CD4-positive, alpha-beta T cell treated with Interleukin-6 for 4 hours (primary cell): ENCODE results near the gene SP140L.
A peak's percentile ranks its signal among the peaks of the same experiment; 100 is the strongest.
"Not testable (repeated sequence)": the region's sequence is repeated elsewhere in the genome, so short reads cannot be mapped to it uniquely, and the experiment has no call there.

ENCODE experiments used
- DNase-seq: peaks from one replicate; pipeline ENCODE4 v3.0.0-alpha.2; 2020; ENCODE audit warnings: mixed read lengths

The SP140L gene

DNA sequence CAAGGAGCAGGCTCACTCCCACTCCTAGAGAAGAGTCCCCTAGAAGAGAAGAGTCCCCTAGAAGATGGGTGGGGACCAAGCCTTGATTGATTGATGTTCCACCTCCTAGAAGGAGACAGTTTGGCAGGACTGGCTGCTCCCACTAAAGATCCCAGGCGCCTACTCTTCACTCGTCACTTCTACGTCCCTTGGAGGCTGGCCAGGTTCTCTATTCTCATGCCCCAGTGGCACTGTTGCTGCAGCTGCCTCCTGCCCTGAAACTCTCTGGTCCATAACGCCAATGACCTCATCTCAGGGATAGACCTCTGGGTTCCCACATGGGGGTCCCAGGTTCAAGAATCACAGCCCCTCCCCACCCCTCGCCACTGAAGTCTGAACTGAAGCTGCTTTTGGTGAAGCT is 2.5 kb upstream of the SP140L start:
- DNase-seq: no peak

- DNase-seq: no peak
Observed at GRCh38 chr2:230325316-230326243, 1.4 kb upstream of the SP140L start.

GRCh38 chr2:230327418-230328154 is 593 bp downstream of the SP140L start:
- DNase-seq: peak; percentile 23

- no peak for DNase-seq
Observed at GRCh38 chr2:230328155-230328458, 1.1 kb downstream of the SP140L start.

DNA sequence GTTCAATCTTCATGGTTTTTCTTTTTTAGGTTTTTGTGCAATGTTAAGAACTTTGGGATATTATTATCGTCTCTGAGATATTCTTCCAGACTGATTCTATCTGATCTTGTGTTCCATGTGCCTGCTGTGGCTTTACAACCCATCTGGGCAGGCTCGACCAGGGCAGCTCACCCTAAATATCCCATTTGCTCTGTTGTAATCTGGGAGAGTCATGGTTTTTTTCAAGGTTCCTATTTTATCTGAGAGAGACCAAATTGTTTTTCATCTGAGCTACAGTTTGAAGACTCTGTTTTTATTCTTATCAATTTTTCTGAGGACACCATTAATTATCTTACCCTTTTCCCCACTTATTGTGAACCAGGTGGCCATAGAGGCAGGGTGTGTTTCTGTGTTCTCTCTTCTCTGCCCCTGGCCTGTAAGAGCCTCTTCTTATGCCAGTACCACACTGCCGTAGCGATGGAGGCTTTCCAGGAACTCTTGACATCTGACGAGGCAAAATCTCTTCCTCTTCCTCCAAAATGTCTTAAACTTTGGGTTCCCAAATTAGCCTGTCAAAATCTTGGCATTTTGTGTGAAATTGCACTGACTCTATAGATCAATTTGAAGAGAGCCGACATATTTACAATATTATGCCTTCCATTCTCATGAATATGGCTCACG is 3.1 kb downstream of the SP140L start:
- no peak for DNase-seq

DNA sequence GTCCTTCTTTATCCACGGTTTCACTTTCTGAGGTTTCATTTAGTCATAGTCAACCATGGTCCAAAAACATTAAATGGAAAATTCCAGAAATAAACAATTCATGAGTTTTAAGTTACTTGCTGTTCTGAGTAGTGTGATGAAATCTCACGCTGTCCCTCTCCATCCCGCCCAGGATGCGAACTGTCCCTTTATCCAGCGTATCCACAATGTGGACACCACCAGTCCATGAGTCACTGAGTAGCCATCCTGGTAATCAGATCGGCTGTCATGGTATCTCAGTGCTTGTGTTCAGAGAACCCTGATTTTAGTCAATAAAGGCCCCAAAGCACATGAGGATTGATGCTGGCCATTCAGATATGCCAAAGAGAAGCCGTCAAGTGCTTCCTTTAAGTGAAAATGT is 3.7 kb downstream of the SP140L start:
- no peak for DNase-seq

GRCh38 chr2:230335461-230335863 is 8.5 kb downstream of the SP140L start:
- no peak for DNase-seq

DNA sequence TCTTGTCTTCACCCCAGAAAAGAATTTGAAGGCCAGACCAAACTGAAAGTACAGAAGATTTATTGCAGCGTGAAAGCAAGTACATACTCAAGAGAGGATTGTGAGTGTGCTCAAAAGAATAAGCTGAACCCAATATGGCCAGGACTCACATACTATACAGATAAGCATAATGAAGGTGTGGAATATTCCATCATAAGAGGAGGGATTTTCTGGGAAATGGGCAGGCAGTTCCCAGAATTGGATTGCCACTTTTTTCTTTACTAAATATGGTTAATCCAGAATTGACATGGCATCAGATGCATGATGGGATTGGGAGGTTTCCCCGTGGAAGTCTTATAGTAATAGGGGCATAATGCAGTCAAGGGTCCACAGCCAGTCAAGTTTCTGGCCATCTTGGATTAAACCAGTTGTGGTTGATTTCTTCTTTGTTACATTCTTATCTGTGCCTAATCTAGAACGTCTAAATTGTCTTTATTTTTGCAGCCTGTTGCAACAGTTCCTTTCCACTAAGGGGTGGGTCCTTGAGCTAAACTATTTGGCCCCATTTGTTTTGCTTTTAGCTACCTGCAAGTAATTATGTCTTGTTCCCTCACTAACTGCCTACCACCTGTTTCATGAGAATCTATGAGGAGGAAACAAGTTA is 9.0 kb downstream of the SP140L start:
- no peak for DNase-seq

- DNase-seq: not testable (repeated sequence)
Observed at GRCh38 chr2:230341936-230342528, 15.0 kb downstream of the SP140L start.

DNA sequence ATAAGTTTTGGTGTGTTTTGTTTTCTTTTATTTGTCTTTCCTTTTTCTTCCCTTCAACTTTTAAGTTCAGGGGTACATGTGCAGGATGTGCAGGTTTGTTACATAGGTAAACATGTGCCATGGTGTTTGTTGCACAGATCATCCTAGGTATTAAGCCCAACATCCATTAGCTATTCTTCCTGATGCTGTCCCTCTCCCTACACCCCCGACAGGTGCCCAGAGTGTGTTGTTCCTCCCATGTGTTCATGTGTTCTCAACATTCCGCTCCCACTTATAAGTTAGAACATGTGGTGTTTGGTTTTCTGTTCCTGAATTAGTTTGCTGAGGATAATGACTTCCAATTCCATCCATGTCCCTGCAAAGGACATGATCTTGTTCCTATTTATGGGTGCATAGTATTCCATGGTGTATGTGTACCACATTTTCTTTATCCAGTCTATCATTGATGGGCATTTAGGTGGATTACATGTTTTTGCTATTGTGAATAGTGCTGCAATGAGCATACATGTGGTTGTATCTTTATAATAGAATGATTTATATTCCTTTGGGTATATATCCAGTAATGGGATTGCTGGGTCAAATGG is 16.1 kb downstream of the SP140L start:
- DNase-seq: not testable (repeated sequence)

DNA sequence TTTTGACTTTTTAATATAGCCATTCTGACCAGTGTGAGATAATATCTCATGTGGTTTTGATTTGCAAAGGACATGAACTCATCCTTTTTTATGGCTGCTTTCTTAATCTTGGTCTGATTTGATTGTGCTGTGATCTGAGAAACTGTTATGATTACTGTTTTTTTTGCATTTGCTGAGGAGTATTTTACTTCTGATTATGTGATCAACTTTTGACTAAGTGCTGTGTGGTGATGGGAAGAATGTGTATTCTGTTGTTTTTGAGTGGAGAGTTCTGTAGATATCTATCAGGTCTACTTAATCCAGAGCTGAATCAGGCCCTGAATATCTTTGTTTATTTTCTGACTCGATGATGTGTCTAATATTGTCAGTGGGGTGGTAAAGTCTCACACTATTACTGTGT is 16.8 kb downstream of the SP140L start:
- no peak for DNase-seq

DNA sequence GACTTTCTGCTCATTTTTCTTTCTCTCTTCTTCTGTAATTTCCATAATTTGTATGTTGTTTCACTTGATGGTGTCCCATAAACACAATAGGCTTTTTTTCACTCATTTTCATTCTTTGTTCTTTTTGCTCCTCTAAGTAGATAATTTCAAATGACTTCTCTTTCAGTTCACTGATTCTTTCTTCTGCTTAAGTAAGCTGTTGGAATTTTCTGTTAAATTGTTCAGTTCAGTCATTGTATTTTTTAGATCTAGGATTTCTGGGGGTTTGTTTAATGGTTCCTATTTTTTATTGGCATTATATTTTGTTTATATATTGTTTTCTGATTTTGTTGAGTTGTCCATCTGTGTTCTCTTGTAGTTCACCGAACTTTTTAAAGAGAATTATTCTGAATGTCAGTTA is 19.5 kb downstream of the SP140L start:
- DNase-seq: no peak

DNA sequence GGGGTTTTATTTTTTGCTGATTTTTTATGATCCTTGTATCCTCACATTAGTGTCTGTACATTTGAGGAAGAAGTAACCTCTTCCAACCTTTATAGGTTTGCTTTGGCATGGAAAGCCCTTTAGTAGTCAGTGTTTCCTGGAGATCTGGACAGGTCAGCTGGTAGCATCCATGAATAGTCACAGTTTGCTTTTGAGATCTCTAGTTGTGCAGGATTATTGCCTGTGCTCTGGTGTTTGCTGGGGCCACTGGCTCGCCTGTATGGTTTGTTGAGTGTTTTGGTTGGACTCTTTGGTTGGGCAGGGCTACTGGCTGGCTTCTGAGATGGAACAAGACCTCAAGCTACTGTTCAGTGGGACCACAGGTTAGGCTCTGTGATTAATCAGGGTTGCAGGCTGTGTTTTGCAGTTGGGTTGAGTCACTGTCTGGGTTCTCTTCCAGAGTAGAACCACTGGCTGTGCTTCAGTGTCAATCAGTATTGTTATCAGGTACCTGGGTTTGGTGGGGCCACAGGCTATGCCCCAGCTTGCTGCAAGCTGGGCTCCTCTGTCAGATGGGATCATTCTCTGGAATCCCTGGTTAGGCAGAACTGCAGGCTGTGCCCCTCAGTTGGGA is 20.0 kb downstream of the SP140L start:
- no peak for DNase-seq

- peak; percentile 60 for DNase-seq
Observed at GRCh38 chr2:230347659-230348305, 20.8 kb downstream of the SP140L start.

GRCh38 chr2:230348787-230349186 is 21.8 kb downstream of the SP140L start:
- peak; percentile 9 for DNase-seq

GRCh38 chr2:230356084-230356483 is 29.1 kb downstream of the SP140L start:
- no peak for DNase-seq

GRCh38 chr2:230358305-230358704 is 31.3 kb downstream of the SP140L start:
- DNase-seq: no peak

DNA sequence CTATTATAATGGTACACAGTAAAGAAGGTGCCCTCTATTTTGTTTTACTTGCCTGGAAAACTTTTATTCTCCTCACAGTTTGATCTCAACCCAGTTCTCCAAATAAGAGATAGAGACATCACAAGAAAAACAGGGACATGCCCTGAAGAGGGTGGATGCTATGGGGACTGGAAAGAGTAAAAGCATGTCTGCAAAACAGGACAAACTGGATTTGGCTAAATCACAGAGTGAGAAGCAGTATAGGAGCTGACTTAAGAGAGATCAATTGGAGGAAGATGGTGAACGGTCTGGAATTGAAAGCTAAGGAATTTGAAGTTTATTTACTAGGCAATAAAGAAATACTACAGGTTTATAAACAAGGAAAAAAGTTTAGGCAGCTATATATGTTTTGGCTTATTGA is 33.0 kb downstream of the SP140L start:
- DNase-seq: no peak

DNA sequence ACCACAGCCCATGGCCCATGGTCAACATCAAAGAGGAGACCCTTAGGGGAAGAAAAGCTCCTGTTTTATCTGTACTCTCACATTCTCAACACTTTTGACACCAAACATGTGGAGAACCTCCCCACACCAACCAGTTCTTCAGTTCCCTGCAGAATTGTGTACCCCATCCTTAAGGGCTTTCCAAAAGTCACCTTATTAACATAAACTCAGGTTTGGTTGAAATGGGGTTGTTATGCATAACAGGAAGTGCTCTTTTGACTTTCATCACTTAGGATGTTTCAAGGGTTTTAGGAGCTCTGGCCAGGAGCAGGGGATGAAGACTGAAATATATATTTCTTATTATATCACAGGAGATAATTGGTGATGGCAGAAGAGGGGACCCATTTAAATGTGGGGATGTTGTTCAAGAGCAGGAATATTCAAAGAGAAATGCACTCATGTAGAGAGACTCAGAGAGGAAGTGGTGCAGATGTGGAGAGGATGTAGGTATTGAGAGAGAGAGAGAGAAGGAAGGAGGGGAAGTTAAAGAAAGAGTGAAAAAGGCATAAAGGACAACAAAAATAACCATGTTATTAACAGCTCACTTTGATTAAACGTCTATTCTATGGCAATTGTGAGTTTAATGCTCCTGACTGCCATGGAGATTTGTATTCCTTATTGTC is 35.2 kb downstream of the SP140L start:
- no peak for DNase-seq

DNA sequence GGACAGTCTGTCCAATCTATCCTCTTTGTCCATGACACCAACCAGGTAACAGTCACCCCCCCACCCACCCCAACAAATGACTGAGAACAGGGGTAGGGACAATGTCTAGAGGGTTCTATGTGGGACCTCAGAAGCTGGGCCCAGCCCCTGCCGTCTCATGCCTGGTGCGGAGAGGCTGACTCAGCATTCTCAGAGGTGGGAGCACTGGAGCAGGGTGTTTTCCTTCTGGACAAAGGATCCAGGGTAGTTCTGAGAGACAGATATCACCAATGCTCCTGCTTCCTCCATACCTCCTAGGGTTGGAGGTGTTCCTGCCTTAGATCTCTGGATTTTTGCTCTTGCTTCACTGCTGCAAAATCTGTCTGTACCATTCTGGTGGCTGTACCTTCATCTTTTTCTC is 55.1 kb downstream of the SP140L start:
- no peak for DNase-seq

GRCh38 chr2:230383453-230383852 is 56.5 kb downstream of the SP140L start:
- DNase-seq: no peak
